ENCODE data around the gene CPPED1.

The CPPED1 gene

GRCh38 chr16:12688951-12689850 lies 114.5 kb downstream of the CPPED1 start:
- no peaks in the 10 kb centered on the region for H3K9me3 ChIP-seq (ENCODE audit: control insufficient read depth, insufficient read depth, low read length)
- no peaks in the 10 kb centered on the region for H3K36me3 ChIP-seq (ENCODE audit: control insufficient read depth, insufficient read depth, low read length)
- H3K4me3 ChIP-seq (ENCODE audit: low read length): no peak overlapping the region
- H3K27me3 ChIP-seq (ENCODE audit: control insufficient read depth, insufficient read depth, low read length): no peaks in the 10 kb centered on the region
- no peak overlapping the region for H3K27ac ChIP-seq (ENCODE audit: low read length)
- no CpG with 5 or more reads among the region's 6 CpGs for WGBS (ENCODE audit: insufficient coverage, insufficient read length)
- no peaks in the 10 kb centered on the region for H3K4me1 ChIP-seq (ENCODE audit: control insufficient read depth, insufficient read depth, low read length)
- no peak for DNase-seq (ENCODE audit: low read depth, low spot score)

DNA sequence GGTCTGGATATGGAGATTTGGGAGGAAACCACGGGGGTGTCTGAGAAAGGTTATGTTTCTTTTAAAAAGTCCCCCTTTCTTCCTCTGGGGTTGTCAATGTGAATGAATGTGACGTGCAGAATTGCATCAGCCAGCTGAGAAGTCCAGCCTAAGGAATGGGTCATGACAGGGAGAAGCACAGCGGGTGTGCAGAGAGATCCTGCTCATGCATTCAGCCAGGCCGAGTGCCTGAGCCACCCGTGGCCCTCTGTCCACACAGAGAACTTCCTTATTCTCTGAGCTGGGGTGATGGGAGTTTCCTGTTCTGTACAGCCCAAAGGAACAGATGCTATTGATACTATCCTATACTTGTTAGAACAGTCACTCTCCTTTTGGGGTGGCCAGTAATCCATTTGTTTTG lies 117.9 kb downstream of the CPPED1 start:
- H3K4me1 ChIP-seq (ENCODE audit: control insufficient read depth, insufficient read depth, low read length): no peaks in the 10 kb centered on the region
- WGBS (ENCODE audit: insufficient coverage, insufficient read length): no CpG with 5 or more reads among the region's 5 CpGs
- no peak overlapping the region for H3K27ac ChIP-seq (ENCODE audit: low read length)
- no peak for DNase-seq (ENCODE audit: low read depth, low spot score)
- H3K9me3 ChIP-seq (ENCODE audit: control insufficient read depth, insufficient read depth, low read length): no peaks in the 10 kb centered on the region
- no peaks in the 10 kb centered on the region for H3K27me3 ChIP-seq (ENCODE audit: control insufficient read depth, insufficient read depth, low read length)
- no peak overlapping the region for H3K4me3 ChIP-seq (ENCODE audit: low read length)
- no peaks in the 10 kb centered on the region; the same call in 1 of the 2 replicates for H3K36me3 ChIP-seq (ENCODE audit: control insufficient read depth, insufficient read depth, low read length)

GRCh38 chr16:12682432-12683165 lies 121.1 kb downstream of the CPPED1 start:
- DNase-seq (ENCODE audit: low read depth, low spot score): no peak
- no CpG with 5 or more reads among the region's 11 CpGs for WGBS (ENCODE audit: insufficient coverage, insufficient read length)
- H3K27me3 ChIP-seq (ENCODE audit: control insufficient read depth, insufficient read depth, low read length): no peaks in the 10 kb centered on the region
- H3K9me3 ChIP-seq (ENCODE audit: control insufficient read depth, insufficient read depth, low read length): no peaks in the 10 kb centered on the region
- no peaks in the 10 kb centered on the region; the same call in 1 of the 2 replicates for H3K36me3 ChIP-seq (ENCODE audit: control insufficient read depth, insufficient read depth, low read length)
- H3K4me1 ChIP-seq (ENCODE audit: control insufficient read depth, insufficient read depth, low read length): 0 out of 2 replicates have a peak, but pooled peaks cover 1% of the 10 kb centered on the region
- no peak overlapping the region for H3K4me3 ChIP-seq (ENCODE audit: low read length)
- no peak overlapping the region for H3K27ac ChIP-seq (ENCODE audit: low read length)

DNA sequence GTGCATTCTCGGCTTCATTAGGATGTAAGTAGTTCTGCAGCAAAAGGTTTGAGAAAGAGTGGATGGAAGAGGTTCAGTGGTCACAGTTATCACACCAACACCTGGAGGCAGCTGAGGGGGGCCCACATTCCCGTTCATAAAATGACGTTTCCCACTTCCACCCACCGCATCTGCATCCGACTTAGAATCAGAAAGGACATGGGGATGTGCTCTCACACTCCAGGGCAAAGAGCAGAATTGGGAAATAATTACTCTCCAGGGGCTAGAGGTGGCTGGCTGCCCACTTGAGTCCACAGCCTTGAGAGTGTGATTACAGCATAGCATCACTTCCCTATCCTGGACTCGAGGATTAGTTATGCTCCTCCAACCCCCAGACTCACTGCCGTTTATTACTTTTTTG lies 122.0 kb downstream of the CPPED1 start:
- Histone ChIP-seq H3K27ac (ENCODE audit: low read length) (no peak overlapping the region), H3K27me3 (ENCODE audit: control insufficient read depth, insufficient read depth, low read length) (no peaks in the 10 kb centered on the region), H3K4me3 (ENCODE audit: low read length) (no peak overlapping the region), H3K4me1 (ENCODE audit: control insufficient read depth, insufficient read depth, low read length) (0 out of 2 replicates have a peak, but pooled peaks cover 1% of the 10 kb centered on the region), H3K36me3 (ENCODE audit: control insufficient read depth, insufficient read depth, low read length) (no peaks in the 10 kb centered on the region; the same call in 1 of the 2 replicates), H3K9me3 (ENCODE audit: control insufficient read depth, insufficient read depth, low read length) (no peaks in the 10 kb centered on the region)
- no CpG with 5 or more reads among the region's 7 CpGs for WGBS (ENCODE audit: insufficient coverage, insufficient read length)
- no peak for DNase-seq (ENCODE audit: low read depth, low spot score)

DNA sequence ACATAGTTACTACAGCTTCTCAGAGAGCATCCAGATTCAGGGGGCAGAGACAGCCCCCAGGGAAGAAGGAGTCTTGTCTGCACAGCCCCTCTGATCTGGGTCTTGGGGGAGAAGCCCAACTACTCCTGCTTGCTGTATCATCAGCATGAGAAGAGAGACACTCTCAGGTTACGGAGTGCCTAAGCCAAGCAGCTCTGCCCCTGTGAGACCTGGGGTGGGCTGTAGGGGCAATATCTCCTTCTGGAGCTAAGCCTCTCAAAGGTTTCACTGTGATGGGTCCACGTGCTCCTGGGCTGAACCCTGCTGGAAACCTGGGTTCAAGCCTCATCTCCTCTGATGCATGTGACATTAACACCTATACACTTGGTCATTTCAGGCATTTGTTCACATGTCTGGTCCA lies 123.2 kb downstream of the CPPED1 start:
- no peaks in the 10 kb centered on the region for H3K27me3 ChIP-seq (ENCODE audit: control insufficient read depth, insufficient read depth, low read length)
- no peaks in the 10 kb centered on the region; the same call in 1 of the 2 replicates for H3K36me3 ChIP-seq (ENCODE audit: control insufficient read depth, insufficient read depth, low read length)
- no peak overlapping the region for H3K27ac ChIP-seq (ENCODE audit: low read length)
- H3K4me3 ChIP-seq (ENCODE audit: low read length): no peak overlapping the region
- no CpG with 5 or more reads among the region's 2 CpGs for WGBS (ENCODE audit: insufficient coverage, insufficient read length)
- DNase-seq (ENCODE audit: low read depth, low spot score): no peak
- H3K9me3 ChIP-seq (ENCODE audit: control insufficient read depth, insufficient read depth, low read length): no peaks in the 10 kb centered on the region
- H3K4me1 ChIP-seq (ENCODE audit: control insufficient read depth, insufficient read depth, low read length): 0 out of 2 replicates have a peak, but pooled peaks cover 1% of the 10 kb centered on the region

DNA sequence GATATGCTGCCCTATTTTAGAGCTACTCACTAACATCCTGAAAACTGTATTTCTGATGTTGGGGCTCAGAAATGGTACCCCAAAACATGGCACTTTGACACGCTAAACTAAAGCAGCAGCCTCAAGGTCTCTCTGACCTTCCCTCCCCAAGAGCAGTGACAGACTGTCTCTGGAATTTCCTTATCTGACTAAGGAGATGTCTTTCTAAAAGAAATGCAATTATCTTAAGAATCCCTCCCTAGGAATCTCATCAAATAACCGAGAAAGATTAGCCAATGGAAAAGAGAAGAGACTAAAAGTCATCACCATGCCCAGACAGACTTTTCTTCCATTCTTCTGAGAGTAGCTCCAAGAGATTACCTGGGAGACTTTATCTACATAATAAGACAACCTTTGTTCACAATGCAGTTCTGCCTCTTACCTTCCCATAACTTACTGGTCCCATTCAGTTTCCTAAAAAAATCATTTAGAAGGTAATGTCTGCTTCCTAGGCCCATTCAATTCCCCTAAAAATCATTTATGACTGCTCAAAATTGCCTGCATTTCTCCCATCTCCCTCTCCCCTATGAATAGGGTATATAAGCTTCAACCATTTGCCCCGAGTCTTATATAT lies 123.9 kb downstream of the CPPED1 start:
- H3K4me3 ChIP-seq (ENCODE audit: low read length): no peak overlapping the region
- 0 out of 2 replicates have a peak, but pooled peaks cover 1% of the 10 kb centered on the region for H3K4me1 ChIP-seq (ENCODE audit: control insufficient read depth, insufficient read depth, low read length)
- H3K36me3 ChIP-seq (ENCODE audit: control insufficient read depth, insufficient read depth, low read length): no peaks in the 10 kb centered on the region; the same call in 1 of the 2 replicates
- H3K27ac ChIP-seq (ENCODE audit: low read length): no peak overlapping the region
- DNase-seq (ENCODE audit: low read depth, low spot score): no peak
- WGBS (ENCODE audit: insufficient coverage, insufficient read length): no CpG with 5 or more reads among the region's 3 CpGs
- H3K27me3 ChIP-seq (ENCODE audit: control insufficient read depth, insufficient read depth, low read length): no peaks in the 10 kb centered on the region
- no peaks in the 10 kb centered on the region for H3K9me3 ChIP-seq (ENCODE audit: control insufficient read depth, insufficient read depth, low read length)

DNA sequence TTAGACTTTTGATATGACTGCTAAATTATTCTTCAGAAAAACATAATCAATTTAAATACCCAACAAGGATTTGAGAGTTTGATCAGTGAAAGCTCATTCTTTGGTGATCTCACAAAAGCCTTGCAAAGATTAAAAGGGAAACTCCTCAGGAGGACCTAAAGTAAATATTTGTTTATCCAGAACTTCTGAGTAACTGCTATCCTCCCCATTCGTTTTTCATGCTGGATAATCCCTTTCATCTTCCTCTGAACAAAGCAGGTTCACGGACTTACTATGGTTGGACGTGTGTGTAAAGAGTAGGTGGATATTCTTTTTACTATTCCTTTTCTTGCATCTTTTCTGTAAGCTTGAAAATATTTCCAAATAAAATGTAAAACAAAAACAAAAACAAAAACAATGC lies 124.7 kb downstream of the CPPED1 start:
- no peak for DNase-seq (ENCODE audit: low read depth, low spot score)
- no CpG with 5 or more reads among the region's 3 CpGs for WGBS (ENCODE audit: insufficient coverage, insufficient read length)
- Histone ChIP-seq H3K4me1 (ENCODE audit: control insufficient read depth, insufficient read depth, low read length) (0 out of 2 replicates have a peak, but pooled peaks cover 1% of the 10 kb centered on the region), H3K27me3 (ENCODE audit: control insufficient read depth, insufficient read depth, low read length) (no peaks in the 10 kb centered on the region), H3K4me3 (ENCODE audit: low read length) (no peak overlapping the region), H3K27ac (ENCODE audit: low read length) (no peak overlapping the region), H3K9me3 (ENCODE audit: control insufficient read depth, insufficient read depth, low read length) (no peaks in the 10 kb centered on the region), H3K36me3 (ENCODE audit: control insufficient read depth, insufficient read depth, low read length) (no peaks in the 10 kb centered on the region; the same call in 1 of the 2 replicates)

GRCh38 chr16:12677502-12677901 lies 126.2 kb downstream of the CPPED1 start:
- H3K27me3 ChIP-seq (ENCODE audit: control insufficient read depth, insufficient read depth, low read length): no peaks in the 10 kb centered on the region
- H3K4me1 ChIP-seq (ENCODE audit: control insufficient read depth, insufficient read depth, low read length): 0 out of 2 replicates have a peak, but pooled peaks cover 1% of the 10 kb centered on the region
- H3K9me3 ChIP-seq (ENCODE audit: control insufficient read depth, insufficient read depth, low read length): no peaks in the 10 kb centered on the region
- no peak overlapping the region for H3K4me3 ChIP-seq (ENCODE audit: low read length)
- no peak for DNase-seq (ENCODE audit: low read depth, low spot score)
- no peaks in the 10 kb centered on the region for H3K36me3 ChIP-seq (ENCODE audit: control insufficient read depth, insufficient read depth, low read length)
- no CpG with 5 or more reads among the region's 8 CpGs for WGBS (ENCODE audit: insufficient coverage, insufficient read length)
- H3K27ac ChIP-seq (ENCODE audit: low read length): no peak overlapping the region

- no peak for DNase-seq (ENCODE audit: low read depth, low spot score)
- no CpG with 5 or more reads among the region's 5 CpGs for WGBS (ENCODE audit: insufficient coverage, insufficient read length)
Measured at GRCh38 chr16:12675852-12676251, 127.8 kb downstream of the CPPED1 start.

GRCh38 chr16:12675046-12675445 lies 128.6 kb downstream of the CPPED1 start:
- Histone ChIP-seq H3K27ac (ENCODE audit: low read length) (no peak overlapping the region), H3K9me3 (ENCODE audit: control insufficient read depth, insufficient read depth, low read length) (no peaks in the 10 kb centered on the region), H3K4me3 (ENCODE audit: low read length) (no peak overlapping the region), H3K27me3 (ENCODE audit: control insufficient read depth, insufficient read depth, low read length) (no peaks in the 10 kb centered on the region), H3K4me1 (ENCODE audit: control insufficient read depth, insufficient read depth, low read length) (no peaks in the 10 kb centered on the region), H3K36me3 (ENCODE audit: control insufficient read depth, insufficient read depth, low read length) (no peaks in the 10 kb centered on the region)
- no peak for DNase-seq (ENCODE audit: low read depth, low spot score)
- no CpG with 5 or more reads among the region's 4 CpGs for WGBS (ENCODE audit: insufficient coverage, insufficient read length)

More at GRCh38 chr16:12675852-12676251, 127.8 kb downstream of the CPPED1 start:
- H3K27ac ChIP-seq (ENCODE audit: low read length): no peak overlapping the region
- no peak overlapping the region for H3K4me3 ChIP-seq (ENCODE audit: low read length)
- H3K4me1 ChIP-seq (ENCODE audit: control insufficient read depth, insufficient read depth, low read length): 0 out of 2 replicates have a peak, but pooled peaks cover 1% of the 10 kb centered on the region
- no peaks in the 10 kb centered on the region for H3K27me3 ChIP-seq (ENCODE audit: control insufficient read depth, insufficient read depth, low read length)
- no peaks in the 10 kb centered on the region for H3K9me3 ChIP-seq (ENCODE audit: control insufficient read depth, insufficient read depth, low read length)
- H3K36me3 ChIP-seq (ENCODE audit: control insufficient read depth, insufficient read depth, low read length): no peaks in the 10 kb centered on the region

All from iPS DF 6.9 (cell line).